Small intestine (tissue), 7 donors: ENCODE results near the gene ZHX3. TPM values are rescaled to one million over a fixed set of nuclear protein-coding genes. Genes with fewer than 3 reads are reported as not detected.
A peak's percentile ranks its signal among the peaks of the same experiment; 100 is the strongest.

ENCODE experiments used
- DNase-seq, 2 donors: peaks; one replicate each; pipeline versions ENCODE4 v3.0.0 to v3.0.0-alpha.2; 2013
- FAIRE-seq: peaks from 2 replicates; lab custom pipeline; 2012; peaks lifted over from hg19 to GRCh38; lab: Jason Lieb, UNC
- H3K27ac ChIP-seq, 3 donors: one replicate each; pipeline ENCODE4 v1.5.1; 2013; ENCODE audit warnings: low read length in 2 of 3, mild to moderate bottlenecking in 2 of 3, control low read depth in 1 of 3, inconsistent platforms in 1 of 3, low read depth in 1 of 3, moderate library complexity in 1 of 3
- H3K27me3 ChIP-seq, 3 donors: one replicate each; pipeline ENCODE4 v1.6.1; 2013; ENCODE audit warnings: low read length in 3 of 3, inconsistent platforms in 1 of 3; ENCODE audit not compliant: control insufficient read depth in 3 of 3, insufficient read depth in 3 of 3
- H3K36me3 ChIP-seq, 3 donors: one replicate each; pipeline ENCODE4 v1.6.1; 2013; ENCODE audit warnings: low read length in 3 of 3, inconsistent platforms in 1 of 3, low read depth in 1 of 3, mild to moderate bottlenecking in 1 of 3, moderate library complexity in 1 of 3; ENCODE audit not compliant: control insufficient read depth in 3 of 3, insufficient read depth in 2 of 3
- H3K4me1 ChIP-seq, 3 donors: one replicate each; pipeline ENCODE4 v1.6.1; 2013; ENCODE audit warnings: low read length in 2 of 3, inconsistent platforms in 1 of 3, low read depth in 1 of 3, mild to moderate bottlenecking in 1 of 3, moderate library complexity in 1 of 3; ENCODE audit not compliant: control insufficient read depth in 3 of 3, insufficient read depth in 2 of 3
- H3K4me3 ChIP-seq, 3 donors: one replicate each; pipeline ENCODE4 v1.5.1; 2013; ENCODE audit warnings: low read length in 3 of 3, control low read depth in 1 of 3, inconsistent platforms in 1 of 3, low read depth in 1 of 3, mild to moderate bottlenecking in 1 of 3, moderate library complexity in 1 of 3
- H3K9me3 ChIP-seq, 2 donors: one replicate each; pipeline ENCODE4 v1.6.1; 2013; ENCODE audit warnings: low read depth in 1 of 2, low read length in 1 of 2; ENCODE audit not compliant: control insufficient read depth in 2 of 2, insufficient read depth in 1 of 2
- WGBS, 3 donors: extraction: QIAGEN DNeasy Blood & Tissue Kit; methylation state at CpG; one replicate each; pipeline ENCODE4 v1.1.7; 2013; 5-methylcytosine and 5-hydroxymethylcytosine counted together
- polyA plus RNA-seq, 4 donors: library from polyadenylated mRNA; stranded (reverse) in 3 of 4; unstranded in 1 of 4; fragments of 200-250 nt in 3 of 4; fragments of 120-200 nt in 1 of 4; gene quantifications; one replicate each; pipeline versions ENCODE4 v1.2.1 to v1.2.3, GENCODE V29; 2013
- donor health status: healthy with polysubstance abuse.
- donor health status: control.
- donor health status: control.
- donor health status: Bipolar disorder and iron deficiency.
- donor health status: healthy.

The ZHX3 gene
- polyA plus RNA-seq, 4 donors, result 6.0 to 18.3 (median 10.2) TPM

DNA sequence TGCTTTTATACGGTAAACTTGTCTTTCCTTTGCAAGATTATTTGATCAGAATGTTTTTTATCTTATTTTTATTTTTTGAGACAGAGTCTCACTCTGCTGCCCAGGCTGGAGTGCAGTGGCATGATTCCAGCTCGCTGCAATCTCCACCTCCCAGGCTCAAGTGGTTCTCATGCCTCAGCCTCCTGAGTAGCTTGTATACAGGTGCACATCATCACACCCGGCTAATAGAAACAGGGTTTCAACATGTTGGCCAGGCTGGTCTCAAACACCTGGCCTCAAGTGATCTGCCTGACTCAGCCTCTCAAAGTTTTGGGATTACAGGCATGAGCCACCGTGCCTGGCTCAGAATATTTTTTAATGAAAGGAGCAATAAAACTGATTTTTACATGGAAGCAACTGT is 14.2 kb upstream of the ZHX3 start:
- FAIRE-seq (no peak), DNase-seq (no peak)
- H3K27me3 ChIP-seq, result no peaks in the 10 kb centered on the region
- no peak overlapping the region for H3K4me3 ChIP-seq
- H3K36me3 ChIP-seq, result no peaks in the 10 kb centered on the region
- peaks cover 0 to 6% (median 0%) of the 10 kb centered on the region in 3 donors for H3K4me1 ChIP-seq
- no peaks in the 10 kb centered on the region for H3K9me3 ChIP-seq
- 73 to 85% (median 78%) methylated on average over 4 of the region's 4 CpGs for WGBS, 3 donors
- H3K27ac ChIP-seq, result no peak overlapping the region

DNA sequence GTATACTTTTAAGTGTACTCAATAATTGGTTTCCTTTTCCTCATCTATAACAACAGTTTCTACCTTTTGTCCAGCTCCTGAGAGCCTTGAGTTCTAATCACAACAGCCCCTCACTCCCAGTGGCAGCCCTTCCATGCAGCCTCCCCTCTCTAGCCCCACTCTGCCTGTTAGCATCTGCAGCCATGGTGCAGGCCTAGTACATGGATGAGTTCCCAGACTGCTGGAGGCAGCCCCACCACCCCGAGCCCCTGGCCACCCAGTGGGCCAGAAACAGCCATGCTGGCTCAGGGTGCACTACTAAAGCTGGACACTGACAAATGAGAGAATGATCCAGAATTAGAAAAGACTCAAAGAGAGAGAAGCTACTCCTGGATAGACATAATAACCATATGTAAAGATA is 13.4 kb upstream of the ZHX3 start:
- peaks cover 0 to 6% (median 0%) of the 10 kb centered on the region in 3 donors for H3K4me1 ChIP-seq
- no peaks in the 10 kb centered on the region for H3K27me3 ChIP-seq
- FAIRE-seq (no peak), DNase-seq (no peak)
- no peaks in the 10 kb centered on the region for H3K9me3 ChIP-seq
- no peak overlapping the region for H3K4me3 ChIP-seq
- no peaks in the 10 kb centered on the region for H3K36me3 ChIP-seq
- H3K27ac ChIP-seq, result no peak overlapping the region
- WGBS, 3 donors, result 80 to 100% (median 92%) methylated on average over 1 of the region's 1 CpG

DNA sequence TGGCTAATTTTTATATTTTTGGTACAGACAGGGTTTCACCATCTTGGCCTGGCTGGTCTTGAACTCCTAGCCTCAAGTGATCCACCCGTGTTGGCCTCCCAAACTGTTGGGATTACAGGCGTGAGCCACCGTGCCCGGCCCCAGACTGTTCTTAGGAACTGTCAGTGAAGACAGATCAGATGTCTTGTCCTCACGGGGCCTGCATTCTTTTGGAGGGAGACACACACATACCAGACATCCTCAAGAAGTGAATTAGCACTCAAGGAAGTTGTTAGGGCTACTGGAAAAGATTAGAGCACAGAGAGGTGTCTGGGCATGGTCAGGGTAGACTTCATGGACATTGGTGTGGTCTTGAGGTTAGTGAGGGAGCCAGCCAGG is 12.8 kb upstream of the ZHX3 start:
- Histone ChIP-seq H3K27ac (no peak overlapping the region), H3K36me3 (no peaks in the 10 kb centered on the region), H3K4me3 (no peak overlapping the region), H3K9me3 (no peaks in the 10 kb centered on the region), H3K4me1 (peaks cover 0 to 6% (median 0%) of the 10 kb centered on the region in 3 donors), H3K27me3 (no peaks in the 10 kb centered on the region)
- no peak for FAIRE-seq
- WGBS, 3 donors, result 90 to 93% (median 92%) methylated on average over 5 of the region's 5 CpGs
- DNase-seq, result no peak

DNA sequence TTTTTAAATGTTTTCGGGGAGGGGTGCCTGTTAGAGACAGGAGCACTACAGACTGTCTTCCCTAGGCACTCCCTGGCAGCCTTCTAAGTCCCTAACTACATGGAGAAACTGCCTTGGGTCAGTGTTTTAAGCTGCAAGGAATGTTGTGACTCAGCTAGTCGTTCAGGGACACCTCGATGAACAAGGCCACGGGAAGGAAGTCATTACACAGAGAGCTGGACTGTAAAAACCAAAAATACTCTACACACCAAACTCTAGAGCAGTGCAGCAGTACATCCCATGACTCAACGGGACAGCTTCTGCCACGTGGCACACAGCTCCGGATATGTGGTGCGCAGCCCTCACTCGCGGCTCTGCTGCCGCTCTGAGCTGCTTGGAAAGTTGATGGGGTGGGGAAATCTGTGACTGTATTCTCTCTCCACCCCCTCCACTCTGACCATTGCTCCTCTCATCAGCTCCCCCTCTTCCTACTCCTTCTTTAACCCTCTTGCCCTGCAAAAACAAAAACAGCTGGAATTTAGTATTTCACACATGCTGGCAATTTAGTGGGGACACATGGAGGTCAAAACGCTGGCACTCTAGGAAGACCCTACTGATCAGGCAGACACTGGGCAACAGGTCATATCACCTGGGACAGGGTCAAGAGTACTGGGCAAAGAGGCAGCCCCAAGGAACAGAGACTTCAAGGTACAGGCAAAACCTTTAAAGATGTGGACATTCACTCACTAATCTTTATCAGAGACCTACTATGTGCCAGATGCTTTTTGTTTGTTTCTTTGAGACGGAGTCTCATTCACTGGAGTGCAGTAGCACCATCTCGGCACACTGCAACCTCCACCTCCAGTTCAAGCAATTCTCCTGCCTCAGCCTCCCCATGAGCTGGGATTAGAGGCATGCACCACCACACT is 12.2 kb upstream of the ZHX3 start:
- FAIRE-seq, result no peak
- Histone ChIP-seq H3K9me3 (no peaks in the 10 kb centered on the region), H3K36me3 (no peaks in the 10 kb centered on the region), H3K4me3 (no peak overlapping the region), H3K27ac (peak overlapping the region in 1 of 3 donors; percentile 73), H3K27me3 (no peaks in the 10 kb centered on the region), H3K4me1 (peaks cover 0 to 6% (median 0%) of the 10 kb centered on the region in 3 donors)
- DNase-seq, result peak in 1 of 2 donors; percentile 32
- WGBS, 3 donors, result 45 to 63% (median 52%) methylated on average over 14 of the region's 14 CpGs

DNA sequence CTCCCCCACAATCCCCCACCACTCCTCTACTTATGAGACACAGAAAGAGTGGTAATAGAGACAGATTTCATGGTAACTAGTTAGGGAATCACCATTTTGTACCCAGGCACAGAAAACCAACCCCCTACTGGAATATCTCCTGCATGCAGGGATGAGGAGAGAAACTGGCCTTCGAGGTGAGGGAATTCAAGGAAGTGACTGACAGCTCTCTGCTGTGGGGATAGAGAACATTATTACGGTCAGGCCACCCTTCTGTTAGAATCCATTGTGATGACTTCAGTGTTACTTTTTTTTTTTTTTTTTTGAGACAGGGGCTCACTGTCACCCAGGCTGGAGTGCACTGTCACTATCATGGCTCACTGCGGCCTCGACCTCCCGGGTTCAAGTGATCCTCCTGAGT is 9.6 kb upstream of the ZHX3 start:
- WGBS, 3 donors, result 82 to 89% (median 85%) methylated on average over 5 of the region's 5 CpGs
- DNase-seq (no peak), FAIRE-seq (no peak)
- Histone ChIP-seq H3K9me3 (no peaks in the 10 kb centered on the region), H3K4me3 (no peak overlapping the region), H3K4me1 (peaks cover 0 to 11% (median 0%) of the 10 kb centered on the region in 3 donors), H3K27me3 (no peaks in the 10 kb centered on the region), H3K27ac (no peak overlapping the region), H3K36me3 (no peaks in the 10 kb centered on the region)

DNA sequence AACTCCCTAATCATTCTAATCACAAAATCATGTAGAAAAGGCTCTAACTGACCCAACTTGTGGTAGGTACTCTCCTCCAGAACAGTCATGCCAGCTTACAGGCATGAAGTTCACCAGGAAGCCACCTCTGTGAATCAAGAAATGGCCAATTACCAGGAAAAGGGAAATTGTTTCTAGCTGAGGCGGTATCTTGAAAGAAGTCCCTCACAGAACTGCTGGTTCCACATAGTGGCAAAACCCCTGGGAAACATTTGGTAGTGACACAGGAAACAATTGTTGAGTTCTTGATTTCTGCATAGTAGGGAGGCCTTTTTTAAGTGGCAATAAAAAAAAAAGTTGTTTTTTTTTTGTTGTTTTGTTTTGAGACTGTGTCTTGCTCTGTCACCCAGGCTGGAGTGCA is 3.4 kb upstream of the ZHX3 start:
- 79 to 97% (median 85%) methylated on average over 1 of the region's 1 CpG for WGBS, 3 donors
- H3K27ac ChIP-seq, result peak overlapping the region in 1 of 3 donors; percentile 68
- H3K4me3 ChIP-seq, result no peak overlapping the region
- H3K36me3 ChIP-seq, result no peaks in the 10 kb centered on the region
- FAIRE-seq (no peak), DNase-seq (peak in 1 of 2 donors; percentile 27)
- H3K27me3 ChIP-seq, result no peaks in the 10 kb centered on the region
- H3K9me3 ChIP-seq, result no peaks in the 10 kb centered on the region
- H3K4me1 ChIP-seq, result peaks cover 3 to 39% (median 4%) of the 10 kb centered on the region in 3 donors

DNA sequence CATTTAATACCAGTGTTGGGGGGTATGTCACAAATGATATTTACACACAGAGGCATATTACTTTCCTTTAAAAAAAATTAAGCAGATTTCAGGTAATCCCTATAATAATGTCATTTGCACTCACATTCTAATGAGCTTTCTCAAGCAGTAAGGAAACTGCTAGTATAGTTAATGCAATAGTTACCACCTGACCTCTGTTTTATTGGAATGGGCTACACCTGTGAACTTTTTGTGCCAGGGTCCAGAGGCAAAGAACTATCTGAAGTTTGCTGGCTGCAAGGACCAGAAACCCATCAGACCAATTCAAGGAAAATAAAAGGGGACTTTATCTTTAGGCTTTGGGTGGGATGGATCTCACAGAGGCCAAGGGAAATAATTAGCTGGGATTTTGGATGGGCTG is 2.9 kb upstream of the ZHX3 start:
- FAIRE-seq (no peak), DNase-seq (peak in 1 of 2 donors; percentile 66)
- no peak overlapping the region for H3K4me3 ChIP-seq
- H3K36me3 ChIP-seq, result no peaks in the 10 kb centered on the region
- H3K27me3 ChIP-seq, result no peaks in the 10 kb centered on the region
- peak overlapping the region in 1 of 3 donors; percentile 68 for H3K27ac ChIP-seq
- peaks cover 3 to 41% (median 4%) of the 10 kb centered on the region in 3 donors for H3K4me1 ChIP-seq
- no peaks in the 10 kb centered on the region for H3K9me3 ChIP-seq

DNA sequence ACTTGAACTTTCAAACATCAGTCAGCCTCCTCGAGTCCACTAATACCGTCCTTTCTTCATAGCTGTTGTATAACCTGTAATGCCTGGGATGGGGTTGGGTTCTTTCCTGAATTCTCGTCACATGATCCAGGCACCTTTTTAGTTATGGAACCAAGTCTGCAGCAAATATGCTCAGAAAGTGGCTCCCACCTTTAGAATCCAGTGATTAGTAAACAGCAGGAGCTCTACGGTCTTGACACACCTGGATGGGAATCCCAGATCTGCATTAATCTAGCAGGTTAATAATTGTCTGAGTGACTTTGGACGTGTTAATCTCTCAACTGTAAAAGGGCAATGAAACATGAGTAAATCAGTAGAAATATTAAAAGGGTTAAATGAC is 729 bp upstream of the ZHX3 start:
- FAIRE-seq, result no peak
- 11 to 43% (median 21%) methylated on average over 5 of the region's 5 CpGs for WGBS, 3 donors
- Histone ChIP-seq H3K9me3 (no peaks in the 10 kb centered on the region), H3K27me3 (peaks cover 0 to 2% (median 0%) of the 10 kb centered on the region in 3 donors), H3K4me3 (peak overlapping the region in 2 of 3 donors; percentile 44 to 93), H3K36me3 (no peaks in the 10 kb centered on the region), H3K4me1 (peaks cover 3 to 41% (median 4%) of the 10 kb centered on the region in 3 donors), H3K27ac (peak overlapping the region; percentile 87 to 97 (median 92))
- DNase-seq, result peak; percentile 86 to 88
